CD4-positive, alpha-beta T cell treated with Interferon gamma for 1 hour (primary cell): Measurements from ENCODE around the gene GPC2.
A peak's percentile ranks its signal among the peaks of the same experiment; 100 is the strongest.
"Not testable (repeated sequence)": the region's sequence is repeated elsewhere in the genome, so short reads cannot be mapped to it uniquely, and the experiment has no call there.

Source experiments
- DNase-seq: peaks from one replicate; pipeline ENCODE4 v3.0.0-alpha.2; 2020

GPC2 gene

DNA sequence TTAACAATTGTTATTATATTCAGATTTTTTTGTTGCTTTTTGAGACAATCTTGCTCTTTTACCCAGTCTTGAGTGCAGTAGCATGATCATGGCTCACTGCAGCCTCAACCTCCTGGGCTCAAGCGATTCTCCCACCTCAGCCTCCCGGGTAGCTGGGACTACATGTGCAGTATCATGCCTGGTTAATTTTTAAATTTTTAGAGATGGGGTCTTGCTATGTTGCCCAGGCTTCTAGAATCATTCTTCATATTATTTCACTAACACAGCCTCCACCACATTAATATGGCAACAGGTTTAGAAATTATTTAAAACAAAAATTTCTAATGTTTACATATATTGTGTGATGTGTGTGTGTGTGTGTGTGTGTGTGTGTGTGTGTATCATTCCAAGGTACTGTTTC, 29.9 kb downstream of the GPC2 start:
- no peak for DNase-seq

GRCh38 chr7:100146350-100146749, 30.8 kb downstream of the GPC2 start:
- DNase-seq: not testable (repeated sequence)

- DNase-seq: no peak
Observed at GRCh38 chr7:100142461-100142860, 34.7 kb downstream of the GPC2 start.

DNA sequence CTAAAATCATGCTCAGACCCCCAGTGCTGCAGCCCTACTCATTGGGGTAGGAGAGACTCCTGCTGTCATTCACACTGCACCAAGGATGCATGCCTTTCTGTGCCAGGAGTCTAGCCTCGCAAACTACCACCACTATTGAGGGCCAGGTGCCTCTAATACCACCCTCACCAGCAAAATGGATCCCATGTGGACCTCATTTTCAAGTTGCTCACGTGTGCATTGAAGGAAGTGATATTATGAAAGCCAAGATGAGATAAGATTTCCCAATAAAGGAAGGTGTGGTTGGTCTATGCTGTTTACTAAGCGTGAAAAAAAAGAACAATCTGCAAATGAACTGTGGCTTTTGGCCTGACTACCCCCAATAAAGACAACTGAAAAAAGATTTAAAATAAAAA, 35.6 kb downstream of the GPC2 start:
- no peak for DNase-seq

GRCh38 chr7:100137851-100138760, 39.1 kb downstream of the GPC2 start:
- DNase-seq: no peak

DNA sequence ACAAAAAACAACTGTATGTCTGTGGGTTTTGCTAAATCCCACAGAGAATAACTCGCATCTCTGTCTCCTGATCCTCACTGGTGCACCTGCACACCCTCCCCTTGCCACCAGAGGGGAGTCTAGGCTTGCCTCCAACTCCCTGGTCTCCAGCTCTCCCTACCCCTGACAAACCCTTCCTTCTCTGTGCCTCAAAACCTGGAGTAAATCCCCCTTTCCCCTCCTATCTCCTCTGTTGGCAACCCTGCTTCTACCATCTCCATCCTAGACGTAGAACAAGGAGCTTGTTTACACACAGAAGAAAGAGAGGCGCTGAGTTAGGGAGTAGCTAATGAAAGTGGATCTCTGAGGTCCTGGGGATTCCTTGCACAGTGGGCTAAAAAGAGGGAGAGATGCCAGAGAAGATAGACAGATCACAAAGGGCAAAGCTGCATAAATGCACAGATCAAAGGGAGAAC, 44.5 kb downstream of the GPC2 start:
- DNase-seq: peak; percentile 67

DNA sequence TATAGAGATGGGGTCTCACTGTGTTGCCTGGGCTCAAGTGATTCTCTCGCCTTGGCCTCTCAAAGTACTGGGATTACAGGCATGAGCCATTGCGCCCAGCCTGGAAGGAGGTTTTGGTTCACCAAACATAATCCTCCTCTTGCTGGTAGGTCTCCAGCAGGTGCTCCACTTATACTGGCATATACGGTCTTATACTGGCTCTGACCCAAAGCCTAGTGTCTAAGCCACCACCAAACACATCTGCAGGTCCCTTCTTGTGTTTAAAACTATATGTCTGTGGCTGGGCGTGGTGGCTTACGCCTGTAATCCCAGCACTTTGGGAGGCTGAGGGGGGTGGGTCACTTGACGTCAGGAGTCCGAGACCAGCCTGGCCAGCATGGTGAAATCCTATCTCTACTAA, 45.1 kb downstream of the GPC2 start:
- DNase-seq: no peak

DNA sequence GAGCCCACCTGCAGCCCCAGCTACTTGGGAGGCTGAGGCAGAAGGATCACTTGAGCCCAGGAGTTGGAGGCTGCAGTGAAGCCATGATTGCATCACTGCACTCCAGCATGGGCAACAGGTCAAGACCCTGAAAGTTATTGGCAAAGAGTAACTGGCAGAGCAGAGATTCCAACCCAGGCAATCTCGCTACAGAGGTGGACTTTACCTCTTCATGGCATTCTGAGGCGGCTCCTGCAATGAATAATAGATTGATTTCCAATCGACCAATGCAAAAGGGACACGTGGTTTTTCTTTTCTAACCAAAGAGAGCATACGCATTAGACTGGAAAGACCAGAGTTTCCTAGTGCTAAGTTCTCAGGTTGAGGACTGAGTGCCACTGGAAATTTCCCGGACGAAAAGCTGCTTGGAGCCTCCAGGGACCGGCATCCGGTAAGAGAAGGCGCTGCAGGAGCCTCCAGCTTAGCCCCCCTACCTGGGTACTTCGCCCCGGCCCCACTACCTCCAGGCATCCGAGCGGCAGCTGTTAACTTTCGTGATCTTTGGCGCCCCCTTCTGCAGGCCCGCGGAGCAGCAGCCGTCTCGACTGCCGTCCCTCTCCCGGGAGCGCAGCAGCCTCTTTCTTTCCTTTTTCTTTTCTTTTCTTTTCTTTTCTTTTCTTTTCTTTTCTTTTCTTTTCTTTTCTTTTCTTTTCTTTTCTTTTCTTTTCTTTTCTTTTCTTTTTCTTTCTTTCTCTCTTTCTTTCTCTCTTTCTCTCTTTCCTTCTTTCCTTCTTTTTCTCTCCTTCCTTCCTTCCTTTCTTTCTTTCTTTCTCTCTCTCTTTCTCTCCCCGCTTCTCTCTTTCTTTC, 46.4 kb downstream of the GPC2 start:
- peak; percentile 79 for DNase-seq

- DNase-seq: not testable (repeated sequence)
Observed at GRCh38 chr7:100130220-100130607, 47.0 kb downstream of the GPC2 start.

GRCh38 chr7:100128637-100128963, 48.6 kb downstream of the GPC2 start:
- no peak for DNase-seq

- DNase-seq: no peak
Observed at GRCh38 chr7:100127866-100128636, 49.1 kb downstream of the GPC2 start.

GRCh38 chr7:100126931-100127865, 50.0 kb downstream of the GPC2 start, which contains the start of gene MBLAC1:
Gene MBLAC1 (plus strand): TSS chr7:100126967. CDS start chr7:100127396, 429 bp downstream.
- peak; percentile 85 for DNase-seq

DNA sequence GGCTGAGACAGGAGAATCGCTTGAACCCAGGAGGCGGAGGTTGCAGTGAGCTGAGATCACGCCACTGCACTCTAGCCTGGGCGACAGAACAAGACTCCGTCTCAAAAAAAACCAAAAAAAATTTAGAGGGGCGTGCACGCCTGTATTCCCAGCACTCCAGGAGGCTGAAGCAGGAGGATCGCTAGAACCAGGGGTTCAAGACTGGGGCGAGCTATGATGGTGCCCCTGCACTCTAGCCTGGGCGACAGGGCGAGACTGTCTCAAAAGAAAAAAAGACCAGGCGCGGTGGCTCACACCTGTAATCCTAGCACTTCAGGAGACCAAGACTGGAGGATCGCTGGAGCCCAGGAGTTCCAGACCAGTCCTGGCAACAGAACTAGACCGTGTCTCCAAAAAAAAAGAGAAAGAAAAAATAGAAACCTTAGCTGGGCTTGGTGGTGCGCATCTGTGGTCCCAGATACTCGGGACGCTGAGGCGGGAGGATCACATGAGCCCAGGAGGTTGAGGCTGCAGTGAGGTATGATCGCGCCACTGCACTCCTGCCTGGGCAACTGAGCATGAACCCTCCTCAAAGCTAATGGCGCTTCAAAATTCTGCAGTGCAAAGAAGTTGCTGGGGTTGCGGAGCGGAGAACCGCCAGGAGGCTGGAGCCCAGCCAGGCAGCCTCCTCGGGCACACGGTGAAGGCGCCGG, 50.8 kb downstream of the GPC2 start:
- DNase-seq: no peak

GRCh38 chr7:100124301-100125230, 52.6 kb downstream of the GPC2 start:
- DNase-seq: no peak

- no peak for DNase-seq
Observed at GRCh38 chr7:100122568-100122967, 54.6 kb downstream of the GPC2 start.

DNA sequence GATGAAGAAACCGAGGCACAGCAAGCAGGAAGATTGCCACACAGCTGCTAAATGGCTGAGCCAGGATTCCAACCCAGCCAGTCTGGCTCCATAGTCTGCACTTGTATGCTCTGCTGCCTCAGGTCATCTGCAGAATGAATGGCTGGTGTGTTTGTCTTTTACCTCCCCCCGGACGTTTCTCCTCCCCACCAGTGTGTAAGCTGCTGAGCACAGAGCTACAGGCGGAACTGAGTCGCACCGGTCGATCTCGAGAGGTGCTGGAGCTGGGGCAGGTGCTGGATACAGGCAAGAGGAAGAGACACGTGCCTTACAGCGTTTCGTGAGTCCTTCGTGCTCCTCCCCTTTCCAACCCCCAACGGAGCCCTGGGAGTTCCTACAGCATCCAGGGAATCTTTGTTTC, 55.1 kb downstream of the GPC2 start:
- no peak for DNase-seq

DNA sequence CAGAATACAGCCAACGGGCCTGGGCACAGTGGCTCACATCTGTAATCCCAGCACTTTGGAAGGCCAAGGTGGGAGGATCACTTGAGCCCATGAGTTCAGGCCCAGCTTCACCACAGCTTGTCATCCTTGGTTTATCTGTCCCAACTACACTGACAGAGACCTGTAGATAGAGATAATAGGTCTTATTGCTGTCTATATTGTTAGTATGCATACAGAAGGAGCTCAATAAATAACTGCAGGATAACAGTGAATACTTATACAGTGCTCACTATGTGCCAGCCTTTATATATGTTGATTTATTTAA, 56.5 kb downstream of the GPC2 start:
- no peak for DNase-seq

DNA sequence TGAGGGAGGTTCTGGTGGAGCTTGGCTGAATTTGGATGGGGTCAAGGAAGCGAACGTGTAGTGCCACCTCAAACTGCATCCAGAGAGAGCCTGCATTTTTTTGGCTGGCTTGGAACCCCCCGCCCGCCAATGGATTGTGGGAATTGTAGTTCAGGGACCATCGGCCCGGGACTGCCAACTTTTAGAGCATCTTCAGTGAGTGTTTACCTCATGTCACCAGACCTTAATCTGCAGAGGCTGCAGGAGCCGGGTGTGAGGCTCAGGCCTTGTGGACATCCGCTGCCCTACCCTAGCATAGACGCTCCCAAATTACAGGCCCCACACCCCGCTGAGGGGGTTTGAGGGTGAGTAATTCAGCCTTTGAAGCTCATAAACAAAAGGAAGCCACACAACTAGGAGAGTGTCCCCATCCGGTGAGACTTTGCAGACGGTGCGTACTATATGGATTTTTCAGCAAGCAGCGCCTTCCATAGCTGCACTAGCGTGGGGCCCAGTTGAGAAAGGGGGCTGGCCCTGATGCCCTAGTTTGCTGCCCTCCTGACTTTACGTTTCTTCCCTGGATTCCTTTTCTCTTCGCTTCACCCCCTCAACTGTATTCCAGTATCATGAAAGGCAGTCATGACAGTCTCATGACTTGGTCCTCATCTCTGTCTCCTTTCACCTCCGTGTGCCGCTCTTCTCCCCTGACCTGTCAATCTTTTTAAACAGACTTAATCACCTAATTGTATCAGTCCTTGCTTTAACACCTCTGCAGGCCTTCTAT, 57.0 kb downstream of the GPC2 start:
- peak; percentile 58 for DNase-seq
